Ishikawa (cell line): ENCODE data around the gene BAIAP3.

Experiments
- CEBPB ChIP-seq: IDR thresholded peaks from 2 replicates; pipeline ENCODE4 v1.6.1; 2012
- CREB1 ChIP-seq: IDR thresholded peaks from 2 replicates; pipeline ENCODE4 v1.6.1; 2012; ENCODE audit warnings: low read depth
- EGR1 ChIP-seq: IDR thresholded peaks from 2 replicates; pipeline ENCODE4 v1.6.1; 2012
- EP300 ChIP-seq: IDR thresholded peaks from 2 replicates; pipeline ENCODE4 v1.6.1; 2012; ENCODE audit warnings: borderline replicate concordance
- FOXM1 ChIP-seq: IDR thresholded peaks from 2 replicates; pipeline ENCODE4 v1.6.1; 2012; ENCODE audit warnings: low read depth, borderline replicate concordance
- MAX ChIP-seq: IDR thresholded peaks from 2 replicates; pipeline ENCODE4 v1.6.1; 2012
- NFIC ChIP-seq: IDR thresholded peaks from 2 replicates; pipeline ENCODE4 v1.6.1; 2012
- RAD21 ChIP-seq: IDR thresholded peaks from 2 replicates; pipeline ENCODE4 v1.6.1; 2012; ENCODE audit warnings: low read depth
- REST ChIP-seq: IDR thresholded peaks from 2 replicates; pipeline ENCODE4 v1.6.1; 2012; ENCODE audit warnings: low read depth, mild to moderate bottlenecking
- TAF1 ChIP-seq: IDR thresholded peaks from 2 replicates; pipeline ENCODE4 v1.6.1; 2012; ENCODE audit warnings: low read depth, mild to moderate bottlenecking
- TCF12 ChIP-seq: IDR thresholded peaks from 2 replicates; pipeline ENCODE4 v1.6.1; 2012; ENCODE audit warnings: low read depth
- TEAD4 ChIP-seq: IDR thresholded peaks from 2 replicates; pipeline ENCODE4 v1.6.1; 2012
- YY1 ChIP-seq: IDR thresholded peaks from 2 replicates; pipeline ENCODE4 v1.6.1; 2012; ENCODE audit warnings: low read depth
- ZBTB7A ChIP-seq: IDR thresholded peaks from 2 replicates; pipeline ENCODE4 v1.6.1; 2012; ENCODE audit warnings: low read depth
- TF ChIP-seq, protein P1 (sequence below): IDR thresholded peaks from 2 replicates; pipeline ENCODE4 v1.6.1; 2012

BAIAP3 gene

GRCh38 chr16:1374418-1375297 lies 41.2 kb downstream of the BAIAP3 start:
- TF ChIP-seq YY1: no peak
- TF ChIP-seq, protein P1, sequence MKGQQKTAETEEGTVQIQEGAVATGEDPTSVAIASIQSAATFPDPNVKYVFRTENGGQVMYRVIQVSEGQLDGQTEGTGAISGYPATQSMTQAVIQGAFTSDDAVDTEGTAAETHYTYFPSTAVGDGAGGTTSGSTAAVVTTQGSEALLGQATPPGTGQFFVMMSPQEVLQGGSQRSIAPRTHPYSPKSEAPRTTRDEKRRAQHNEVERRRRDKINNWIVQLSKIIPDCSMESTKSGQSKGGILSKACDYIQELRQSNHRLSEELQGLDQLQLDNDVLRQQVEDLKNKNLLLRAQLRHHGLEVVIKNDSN: no peak
- no peak for TF ChIP-seq CREB1
- TF ChIP-seq NFIC: no peak
- no peak for TF ChIP-seq ZBTB7A
- TF ChIP-seq RAD21: no peak
- no peak for TF ChIP-seq TEAD4
- no peak for TF ChIP-seq MAX
- no peak for TF ChIP-seq EGR1
- TF ChIP-seq CEBPB: no peak
- TF ChIP-seq TAF1: no peak
- no peak for TF ChIP-seq EP300
- TF ChIP-seq TCF12: no peak
- no peak for TF ChIP-seq REST
- TF ChIP-seq FOXM1: no peak

DNA sequence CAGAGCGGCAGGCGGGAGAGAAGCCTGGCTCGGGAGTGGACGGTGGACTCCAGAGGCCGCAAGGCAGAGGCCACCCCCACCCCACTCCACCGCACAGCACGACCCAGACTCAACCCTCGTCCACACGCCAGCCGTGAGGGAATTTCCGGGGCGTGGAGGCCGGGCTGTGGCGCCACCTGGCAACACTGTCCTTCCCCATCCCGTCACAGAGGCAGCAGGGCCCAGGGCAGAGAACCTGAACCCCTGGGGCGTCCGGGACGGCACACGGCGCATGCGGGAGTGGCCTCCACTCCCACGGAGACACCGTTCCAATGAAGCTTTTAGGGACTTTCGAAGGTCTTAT lies 41.8 kb downstream of the BAIAP3 start:
- TF ChIP-seq EGR1 (no peak), CEBPB (no peak), RAD21 (no peak), MAX (no peak), EP300 (no peak), FOXM1 (no peak), CREB1 (no peak), TAF1 (no peak), NFIC (no peak), TCF12 (no peak), YY1 (no peak), REST (no peak), TEAD4 (no peak), ZBTB7A (no peak)
- TF ChIP-seq, protein P1: no peak

DNA sequence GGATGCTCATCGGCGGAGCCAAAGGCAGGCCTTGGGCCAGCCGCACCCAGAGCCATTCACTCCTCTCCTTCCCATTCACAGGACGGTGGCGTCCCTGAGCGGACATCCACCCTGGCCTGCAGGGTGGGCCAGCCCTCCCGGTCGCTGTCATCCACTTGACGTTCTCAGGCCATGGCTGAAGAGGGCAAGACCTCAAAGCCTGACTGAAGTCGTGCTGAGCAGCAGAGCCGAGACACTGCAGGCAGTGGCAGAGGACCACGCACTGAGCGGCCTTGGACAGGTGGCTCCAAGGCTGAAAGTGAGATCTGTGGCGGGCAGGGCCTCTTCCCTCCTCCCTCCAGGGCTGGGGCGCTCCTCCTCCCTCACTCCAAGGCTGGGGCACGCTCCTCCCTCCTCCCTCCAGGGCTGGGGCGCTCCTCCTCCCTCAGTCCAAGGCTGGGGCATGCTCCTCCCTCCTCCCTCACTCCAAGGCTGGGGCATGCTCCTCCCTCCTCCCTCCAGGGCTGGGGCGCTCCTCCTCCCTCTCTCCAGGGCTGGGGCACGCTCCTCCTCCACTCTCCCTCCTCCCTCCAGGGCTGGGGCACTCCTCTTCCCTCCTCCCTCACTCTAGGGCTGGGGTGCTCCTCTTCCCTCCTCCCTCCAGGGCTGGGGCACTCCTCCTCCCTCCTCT lies 42.4 kb downstream of the BAIAP3 start:
- TF ChIP-seq REST (no peak), RAD21 (no peak), TEAD4 (no peak), YY1 (no peak), NFIC (no peak), EP300 (no peak), TAF1 (no peak), CREB1 (no peak), EGR1 (no peak), MAX (no peak), CEBPB (no peak), ZBTB7A (no peak)
- TF ChIP-seq, protein P1: no peak
